ENCODE results near the gene PIP5K1B.

- TF ChIP-seq CTCF (IDR thresholded peaks at IDR 0.05; ENCODE audit: insufficient read depth, low read depth, low read length), result no peak
- no peak for TF ChIP-seq EZH2 (IDR thresholded peaks at IDR 0.05; ENCODE audit: insufficient read depth, low read length)
Measured at GRCh38 chr9:68714416-68715180, 9.6 kb downstream of the PIP5K1B start.

Measured in astrocyte (in vitro differentiated cells and primary cell).